Measurements from ENCODE around the gene MFSD6L.

Gene MFSD6L, protein sequence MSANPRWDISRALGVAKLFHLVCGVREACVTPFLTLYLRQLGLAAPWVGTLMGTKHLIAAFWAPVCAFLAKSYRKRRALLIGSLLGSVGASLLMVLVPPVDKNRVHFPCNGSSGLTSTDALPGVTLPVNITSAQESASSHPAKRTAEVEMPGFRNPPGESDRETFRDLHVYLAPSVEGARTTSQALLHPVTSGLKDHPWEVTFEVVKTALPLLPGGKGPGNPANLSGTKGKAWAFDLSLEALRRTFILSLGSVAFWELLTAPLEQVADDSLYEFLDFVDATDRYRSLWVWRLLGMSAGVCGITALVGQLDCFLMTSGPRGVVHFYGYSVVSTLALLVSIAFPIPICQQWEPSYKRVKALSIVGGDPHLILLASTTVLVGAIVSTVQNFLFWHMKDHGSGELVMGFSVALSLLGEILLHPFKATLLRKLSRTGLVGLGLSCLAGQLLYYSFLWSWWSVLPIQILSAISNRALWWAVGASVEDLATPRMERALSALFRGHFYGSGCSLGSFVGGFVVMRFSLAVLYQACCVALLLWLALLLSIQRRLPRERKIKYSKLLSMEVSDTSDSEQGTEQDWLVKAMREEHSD

DNA sequence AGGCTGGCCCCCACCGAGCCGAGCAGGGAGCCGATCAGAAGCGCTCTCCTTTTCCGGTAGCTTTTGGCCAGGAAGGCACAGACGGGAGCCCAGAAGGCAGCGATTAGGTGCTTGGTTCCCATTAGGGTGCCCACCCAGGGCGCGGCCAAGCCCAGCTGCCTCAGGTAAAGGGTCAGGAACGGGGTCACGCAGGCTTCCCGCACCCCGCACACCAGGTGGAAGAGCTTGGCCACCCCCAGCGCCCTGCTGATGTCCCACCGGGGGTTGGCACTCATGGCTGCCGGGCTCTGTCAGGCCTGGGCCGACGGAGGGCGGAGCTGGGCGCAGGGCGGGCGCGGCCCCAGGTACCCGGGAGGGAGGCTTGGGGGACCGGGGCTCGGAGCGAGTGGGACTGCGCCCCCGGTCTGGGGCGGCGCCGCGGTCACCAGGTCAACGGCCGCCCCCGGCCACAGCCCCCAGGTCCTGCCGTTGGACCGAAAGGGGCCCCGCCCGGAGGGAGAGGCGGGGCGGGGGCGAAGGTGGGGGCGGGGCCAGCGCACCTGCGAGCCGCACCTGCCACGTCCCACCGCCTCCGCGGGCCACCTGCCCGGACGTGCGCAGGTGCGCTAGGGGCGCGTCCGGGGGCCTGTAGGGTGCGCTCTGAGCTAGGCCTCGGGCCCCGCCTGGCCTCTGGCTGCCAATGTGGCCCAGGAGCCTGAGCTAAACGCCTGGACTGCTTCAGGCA, at the start of gene MFSD6L:
MFSD6L (minus strand) TSS at position 520 of the 724 bp plus-strand sequence; CDS start at position 275, 245 bp downstream.
- DNase-seq: no peak

DNA sequence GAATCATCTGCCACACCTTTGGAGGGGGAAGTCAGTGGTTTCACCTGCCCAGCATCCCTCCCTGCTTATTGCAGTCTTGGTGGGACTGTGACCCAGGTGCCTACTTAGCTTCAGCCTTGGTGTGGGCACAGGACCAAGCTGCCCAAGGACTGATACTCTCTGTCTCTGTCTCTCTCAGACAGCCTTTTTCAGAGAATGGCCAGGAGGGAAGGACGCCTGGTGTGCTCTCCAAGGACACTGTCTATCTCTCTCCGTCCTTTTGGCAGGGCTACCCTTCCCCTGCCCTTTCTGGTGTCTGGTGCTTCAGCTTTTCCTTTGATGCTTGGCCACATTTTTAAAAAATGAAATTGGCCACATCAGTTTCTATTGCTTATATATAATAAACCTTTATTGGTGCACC, 48.7 kb upstream of the MFSD6L start:
- no peak for DNase-seq

DNA sequence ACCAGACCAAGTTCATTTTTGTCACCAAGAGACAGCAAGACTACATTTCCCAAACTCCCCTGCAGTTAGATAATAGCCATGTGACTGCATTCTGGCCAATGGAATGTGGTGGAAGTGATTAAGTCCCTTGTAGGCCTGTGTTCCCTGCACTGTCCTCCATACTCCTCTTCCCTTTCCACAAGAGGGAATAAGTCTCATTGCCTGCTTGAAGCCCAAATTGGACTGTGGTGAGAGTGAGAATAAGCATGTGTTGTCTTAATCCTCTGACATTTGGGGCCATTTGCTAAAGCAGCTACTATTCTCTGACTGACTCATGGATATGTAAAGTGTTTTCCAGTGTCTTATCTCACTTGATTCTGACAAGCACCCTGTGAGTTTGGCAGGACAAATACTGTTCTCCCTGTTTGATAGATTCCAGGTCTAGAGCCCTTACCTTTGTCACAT, 47.6 kb upstream of the MFSD6L start:
- DNase-seq: no peak

GRCh38 chr17:8844229-8845218, 45.4 kb upstream of the MFSD6L start:
- no peak for DNase-seq

DNA sequence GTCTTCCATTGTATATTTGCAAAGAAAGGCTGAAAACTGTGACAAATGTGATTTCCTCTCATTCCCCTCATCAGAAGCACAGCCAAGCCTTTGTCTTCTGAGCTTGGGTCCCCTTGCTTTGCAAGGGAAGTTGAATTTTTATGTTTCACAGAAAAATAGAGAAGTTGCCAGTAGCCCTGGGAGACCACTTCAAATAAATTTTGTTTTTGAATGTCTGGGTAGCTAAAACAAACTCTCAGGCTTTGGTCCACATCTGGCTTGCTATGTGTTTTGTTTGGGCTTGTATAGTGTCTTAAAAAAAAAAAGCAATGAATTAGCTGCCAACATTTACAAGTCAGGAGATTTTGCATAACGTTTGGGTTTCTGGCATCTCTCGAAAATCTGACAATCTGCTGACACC, 44.2 kb upstream of the MFSD6L start:
- no peak for DNase-seq

DNA sequence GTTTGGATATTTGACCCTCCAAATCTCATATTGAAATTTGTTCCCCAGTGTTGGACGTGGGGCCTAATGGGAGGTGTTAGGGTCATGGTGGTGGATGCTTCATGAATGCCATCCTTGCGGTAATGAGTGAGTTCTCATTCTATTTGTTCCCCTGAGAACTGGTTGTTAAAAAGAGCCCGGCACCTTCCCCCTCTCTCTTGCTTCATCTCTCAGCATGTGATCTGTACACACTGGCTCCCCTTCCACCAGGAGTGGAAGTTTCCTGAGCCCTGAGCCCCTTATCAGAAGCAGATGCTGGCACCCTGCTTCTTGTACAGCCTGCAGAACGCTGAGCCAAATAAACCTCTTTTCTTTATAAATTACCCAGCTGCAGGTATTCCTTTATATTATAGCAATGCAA, 42.7 kb upstream of the MFSD6L start:
- DNase-seq: no peak

- no peak for DNase-seq
Measured at GRCh38 chr17:8839410-8839935, 40.3 kb upstream of the MFSD6L start.

DNA sequence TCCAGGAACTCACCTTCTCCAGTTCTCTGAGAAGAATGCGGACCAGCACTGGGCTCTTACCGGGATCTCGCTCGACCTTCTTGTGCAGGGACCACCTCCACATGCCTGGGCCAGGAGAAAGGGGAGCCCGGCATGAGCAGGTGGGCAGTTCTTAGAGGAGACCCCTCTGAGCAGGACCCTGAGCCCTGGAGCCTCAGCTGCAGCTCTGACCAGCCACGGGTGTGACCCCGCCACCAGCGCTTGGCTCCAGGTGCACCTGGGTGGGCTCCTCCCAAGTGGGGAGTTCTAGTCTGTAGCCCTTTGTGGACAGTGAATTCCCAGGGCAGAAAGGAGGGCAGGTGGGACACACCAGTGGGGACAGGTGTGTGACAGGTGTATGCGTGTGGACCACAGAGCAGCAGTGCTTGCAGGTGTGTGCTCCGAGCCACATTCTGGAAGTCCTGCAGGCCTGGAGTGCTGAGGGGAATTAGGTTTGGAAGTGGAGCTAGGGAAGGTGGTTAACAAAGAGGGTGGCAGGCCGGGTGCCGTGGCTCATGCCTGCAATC, 39.5 kb upstream of the MFSD6L start:
- DNase-seq: no peak

DNA sequence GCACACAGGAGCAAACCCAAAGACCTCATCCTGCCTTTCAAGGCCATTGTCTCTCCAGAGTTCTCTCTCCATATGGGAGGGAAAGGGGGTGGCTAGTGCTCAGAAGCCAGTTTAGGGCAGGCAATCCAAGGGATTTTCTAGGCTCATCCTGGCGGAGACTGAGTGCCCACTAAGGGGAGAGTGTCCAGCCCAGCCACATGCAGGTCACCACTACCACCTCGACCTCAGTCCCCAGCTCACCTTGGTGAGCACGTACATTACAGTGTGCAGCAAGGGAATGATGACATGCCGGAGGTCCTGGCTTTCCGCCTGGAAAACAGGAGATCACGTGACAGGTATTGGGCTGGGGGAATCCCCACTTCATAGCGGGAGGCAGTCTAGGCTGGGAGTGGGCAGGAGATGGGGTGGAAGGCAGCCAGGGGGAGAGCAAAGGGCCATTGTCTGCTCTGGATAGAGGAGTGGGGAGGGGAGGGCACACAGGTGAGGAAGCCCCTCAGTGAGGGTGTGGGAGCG, 38.5 kb upstream of the MFSD6L start:
- DNase-seq: no peak

- DNase-seq: no peak
Measured at GRCh38 chr17:8836821-8837562, 37.8 kb upstream of the MFSD6L start.

- DNase-seq: no peak
Measured at GRCh38 chr17:8835631-8836364, 36.6 kb upstream of the MFSD6L start.

DNA sequence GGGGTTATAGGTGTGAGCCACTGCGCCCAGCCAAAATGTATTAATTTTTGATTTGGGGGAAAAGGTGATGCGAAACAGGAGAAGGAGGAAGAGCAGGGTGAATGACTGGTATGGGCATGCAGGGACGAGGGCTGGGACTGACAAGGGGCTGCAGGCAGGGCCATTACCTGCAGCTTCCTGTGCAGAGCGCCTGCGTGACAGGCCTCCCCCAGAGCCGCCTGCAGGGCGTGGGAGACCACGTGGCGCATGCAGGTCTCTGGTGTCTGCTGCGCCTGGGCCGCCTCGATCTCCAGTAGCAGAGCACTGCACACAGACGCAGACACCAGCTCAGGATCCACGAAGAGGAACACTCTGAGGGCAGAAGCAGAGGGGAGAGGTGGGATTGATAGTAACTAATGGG, 35.9 kb upstream of the MFSD6L start:
- DNase-seq: no peak

DNA sequence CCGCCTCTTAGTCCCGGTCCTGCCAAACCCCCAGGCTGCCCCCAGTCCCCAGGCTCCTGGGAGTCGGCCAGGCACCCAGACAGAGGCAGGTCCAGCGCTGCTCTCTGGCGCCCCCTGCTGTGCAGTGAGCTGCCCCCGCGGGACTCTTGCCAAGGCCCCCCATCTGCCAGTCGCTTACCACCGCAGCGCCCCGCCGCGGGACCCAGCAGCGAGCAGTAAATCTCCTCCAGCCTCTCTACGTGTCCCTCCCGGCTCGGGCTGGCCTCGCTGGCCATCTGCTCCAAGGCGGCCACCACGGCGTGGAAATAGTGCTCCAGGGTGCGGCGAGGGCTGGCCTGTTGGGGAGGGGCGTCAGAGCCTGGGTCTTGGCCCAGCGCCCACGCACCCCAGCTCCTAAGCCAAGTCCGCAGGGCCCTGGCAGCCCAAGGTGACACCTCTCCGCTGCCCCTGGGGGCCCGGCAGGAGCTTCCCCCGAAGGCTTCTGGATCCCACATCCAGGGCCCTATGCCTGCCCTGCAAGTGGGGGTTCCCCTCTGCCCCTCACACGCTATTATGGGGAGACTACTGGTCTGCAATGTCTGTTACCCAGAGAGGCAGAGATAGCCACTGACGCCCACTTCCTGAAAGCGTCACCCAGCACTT, 33.7 kb upstream of the MFSD6L start:
- DNase-seq: no peak

DNA sequence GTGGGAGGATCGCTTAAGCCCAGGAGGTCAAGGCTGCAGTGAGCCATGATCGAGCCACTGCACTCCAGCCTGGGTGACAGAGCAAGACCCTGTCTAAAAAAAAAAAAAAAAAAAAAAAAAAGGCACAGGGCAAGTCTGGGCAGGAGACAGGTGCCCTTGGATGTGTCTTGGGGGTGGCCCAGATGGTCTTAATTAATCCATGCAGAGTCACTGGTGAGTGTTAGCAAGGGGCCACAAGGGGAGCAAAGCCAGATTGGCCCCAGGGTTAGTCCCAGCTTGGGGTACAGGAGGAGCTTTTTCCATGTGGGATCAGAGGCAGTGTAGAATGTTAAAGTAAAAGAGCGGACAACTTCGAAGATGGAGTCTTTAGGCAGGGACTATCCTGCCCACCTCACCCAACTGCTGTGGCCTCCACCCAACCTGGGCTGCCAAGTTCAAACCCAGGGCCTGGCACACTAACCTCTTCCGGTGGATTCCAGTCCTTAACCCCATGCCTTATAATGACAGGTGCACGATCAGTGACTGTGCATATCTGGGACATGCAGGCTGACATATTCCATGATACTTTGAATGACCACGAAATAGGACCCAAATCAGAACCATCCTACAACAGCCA, 32.2 kb upstream of the MFSD6L start:
- no peak for DNase-seq

DNA sequence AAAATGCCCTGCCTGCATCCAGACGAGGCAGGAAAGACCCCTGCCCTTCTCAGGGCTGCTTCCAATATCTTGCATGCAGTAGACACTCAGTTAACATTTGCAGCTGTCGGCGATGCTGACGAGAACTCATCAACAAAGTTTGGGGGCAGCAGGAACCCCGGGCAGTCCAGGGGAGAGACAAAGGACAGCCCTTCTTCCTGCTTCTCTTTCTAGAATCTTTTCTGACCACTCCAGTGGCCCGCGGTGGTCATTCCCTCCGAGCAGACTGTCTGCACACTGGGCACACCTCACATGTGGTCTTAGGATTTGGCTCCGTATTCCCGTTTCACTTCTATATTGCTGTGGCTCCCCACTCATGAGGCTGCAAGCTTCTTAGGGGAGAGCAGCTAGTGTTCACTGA, 31.0 kb upstream of the MFSD6L start:
- no peak for DNase-seq

GRCh38 chr17:8829036-8829941, 30.1 kb upstream of the MFSD6L start:
- DNase-seq: no peak

DNA sequence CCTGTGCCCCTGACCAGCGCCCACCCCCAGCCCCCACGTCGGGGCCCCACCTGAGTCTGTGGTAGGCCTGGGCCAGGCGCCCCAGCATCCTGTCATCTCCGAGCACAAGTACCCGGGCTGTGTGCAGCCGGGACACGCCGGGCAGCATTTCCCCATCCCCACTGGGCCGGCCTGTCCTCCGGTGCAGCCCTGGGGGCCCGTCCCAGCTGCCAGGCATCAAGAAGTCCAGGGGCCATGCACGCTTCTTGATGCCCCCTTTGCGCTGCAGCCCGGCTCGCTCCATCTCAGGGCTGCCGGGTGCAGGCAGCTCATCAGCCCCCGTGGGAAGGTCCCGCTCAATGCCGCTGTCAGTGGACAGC, 29.3 kb upstream of the MFSD6L start:
- no peak for DNase-seq

DNA sequence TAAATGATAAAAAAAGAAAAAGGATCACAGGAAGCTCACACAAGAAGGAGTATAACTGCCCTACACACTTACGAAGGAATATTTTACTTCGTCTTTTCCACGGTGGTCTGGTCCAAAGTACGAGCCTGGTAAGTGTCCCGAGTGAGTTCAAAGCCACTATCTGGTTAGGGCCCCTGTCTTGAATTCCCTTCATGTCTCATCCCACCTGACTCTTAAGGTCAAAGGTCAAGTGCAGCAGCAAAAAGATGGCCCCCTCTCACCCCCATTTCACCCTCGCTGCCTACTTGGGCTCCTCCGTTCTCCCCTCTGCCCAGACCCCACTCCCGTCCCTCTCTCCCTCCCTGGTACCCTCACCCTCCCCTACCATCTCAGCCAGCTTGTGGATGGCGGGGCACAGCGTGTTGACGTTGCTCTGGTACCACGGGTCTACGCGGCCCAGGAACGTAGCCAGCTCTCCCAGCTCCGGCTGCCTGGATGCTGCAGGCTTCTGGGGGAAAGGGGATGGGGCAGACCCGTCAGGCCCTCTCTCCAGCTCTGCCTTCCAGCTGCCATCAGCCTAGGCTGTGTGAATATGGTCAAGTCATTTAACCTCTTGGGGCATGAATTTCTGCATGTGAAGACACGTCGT, 27.8 kb upstream of the MFSD6L start:
- DNase-seq: no peak

All from NCI-H1092 treated with DMSO at 0.1 percent for 48 hours (cell line).